ENCODE data around the gene AP1B1.

Gene AP1B1

DNA sequence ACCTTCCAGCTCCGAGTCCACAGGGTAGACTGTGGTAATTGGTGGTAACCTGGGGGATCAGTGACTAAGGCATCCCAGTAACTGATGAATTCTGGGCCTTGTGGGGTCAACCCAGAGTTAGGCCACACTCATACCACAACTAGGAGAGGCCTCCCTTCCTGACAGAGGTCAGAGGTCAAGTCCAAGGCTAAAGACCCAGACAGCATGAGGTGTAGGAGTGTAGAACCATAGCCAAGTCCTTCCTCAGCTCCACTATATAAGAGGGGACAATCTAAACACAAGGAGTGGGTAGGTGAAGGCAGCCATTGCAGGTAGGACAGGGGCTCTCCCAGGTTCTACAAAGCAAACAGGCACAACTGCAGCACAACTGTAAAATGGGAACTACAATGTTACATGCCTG is 4.6 kb downstream of the AP1B1 start:
- Histone ChIP-seq H2BK120ac (ENCODE audit: insufficient read depth, low read length, poor library complexity) (no peak overlapping the region), H3K79me1 (ENCODE audit: low read length) (peaks cover 9% of the 10 kb centered on the region), H3K36me3 (ENCODE audit: control insufficient read depth in 1 of 2, insufficient read depth in 2 of 2, low read length in 2 of 2) (no peaks in the 10 kb centered on the region), H2AFZ (ENCODE audit: insufficient read depth, low read length, poor library complexity) (no peak overlapping the region), H3K4me2 (ENCODE audit: low read length) (no peak overlapping the region), H4K8ac (ENCODE audit: low read depth, low read length) (no peak overlapping the region), H4K91ac (ENCODE audit: low read depth, low read length) (no peak overlapping the region), H3K18ac (ENCODE audit: low read length) (no peak overlapping the region), H4K12ac (ENCODE audit: low read depth, low read length) (no peak overlapping the region), H3K27me3 (ENCODE audit: insufficient read depth, low read length) (no peaks in the 10 kb centered on the region), H3K4me3 (ENCODE audit: low read depth, low read length) (no peak overlapping the region), H3K79me2 (ENCODE audit: control insufficient read depth, insufficient read depth, low read length, poor library complexity) (peaks cover 11% of the 10 kb centered on the region), H3K9me3 (ENCODE audit: insufficient read depth, low read depth, low read length) (no peaks in the 10 kb centered on the region), H3K27ac (ENCODE audit: low read depth, low read length) (no peak overlapping the region), H3K23ac (ENCODE audit: low read length) (no peak overlapping the region), H3K4ac (ENCODE audit: low read depth, low read length) (no peak overlapping the region), H3K14ac (ENCODE audit: low read length) (no peak overlapping the region), H3K4me1 (ENCODE audit: control insufficient read depth in 1 of 2, insufficient read depth in 2 of 2, low read length in 2 of 2) (peaks cover 28 to 32% of the 10 kb centered on the region in 2 experiments), H3K9ac (ENCODE audit: low read length) (no peak overlapping the region), H2AK5ac (ENCODE audit: low read length) (no peak overlapping the region), H2BK12ac (ENCODE audit: low read length) (no peak overlapping the region), H2BK5ac (ENCODE audit: low read depth, low read length, poor library complexity) (no peak overlapping the region)
- no peak for DNase-seq
- WGBS (ENCODE audit: extremely low coverage, insufficient coverage, insufficient read length): no CpG with 5 or more reads among the region's 1 CpG

GRCh38 chr22:29382580-29383302 is 5.6 kb downstream of the AP1B1 start:
- H3K27ac ChIP-seq (ENCODE audit: low read depth, low read length): no peak overlapping the region
- no peak overlapping the region for H2BK120ac ChIP-seq (ENCODE audit: insufficient read depth, low read length, poor library complexity)
- H4K8ac ChIP-seq (ENCODE audit: low read depth, low read length): no peak overlapping the region
- H3K18ac ChIP-seq (ENCODE audit: low read length): no peak overlapping the region
- H3K14ac ChIP-seq (ENCODE audit: low read length): no peak overlapping the region
- no peaks in the 10 kb centered on the region for H3K9me3 ChIP-seq (ENCODE audit: insufficient read depth, low read depth, low read length)
- DNase-seq: no peak
- H4K12ac ChIP-seq (ENCODE audit: low read depth, low read length): no peak overlapping the region
- H3K4ac ChIP-seq (ENCODE audit: low read depth, low read length): no peak overlapping the region
- no peak overlapping the region for H2BK12ac ChIP-seq (ENCODE audit: low read length)
- H3K4me2 ChIP-seq (ENCODE audit: low read length): no peak overlapping the region
- no CpG with 5 or more reads among the region's 6 CpGs for WGBS (ENCODE audit: extremely low coverage, insufficient coverage, insufficient read length)
- H2AK5ac ChIP-seq (ENCODE audit: low read length): no peak overlapping the region
- no peaks in the 10 kb centered on the region for H3K27me3 ChIP-seq (ENCODE audit: insufficient read depth, low read length)
- no peak overlapping the region for H4K91ac ChIP-seq (ENCODE audit: low read depth, low read length)
- H2AFZ ChIP-seq (ENCODE audit: insufficient read depth, low read length, poor library complexity): no peak overlapping the region
- H3K4me3 ChIP-seq (ENCODE audit: low read depth, low read length): no peak overlapping the region
- H3K9ac ChIP-seq (ENCODE audit: low read length): no peak overlapping the region
- peaks cover 33 to 36% of the 10 kb centered on the region in 2 experiments for H3K4me1 ChIP-seq (ENCODE audit: control insufficient read depth in 1 of 2, insufficient read depth in 2 of 2, low read length in 2 of 2)
- no peaks in the 10 kb centered on the region for H3K36me3 ChIP-seq (ENCODE audit: control insufficient read depth in 1 of 2, insufficient read depth in 2 of 2, low read length in 2 of 2)
- no peak overlapping the region for H3K23ac ChIP-seq (ENCODE audit: low read length)
- no peak overlapping the region for H2BK5ac ChIP-seq (ENCODE audit: low read depth, low read length, poor library complexity)
- peaks cover 5% of the 10 kb centered on the region for H3K79me1 ChIP-seq (ENCODE audit: low read length)
- H3K79me2 ChIP-seq (ENCODE audit: control insufficient read depth, insufficient read depth, low read length, poor library complexity): peaks cover 8% of the 10 kb centered on the region

GRCh38 chr22:29380856-29381255 is 7.5 kb downstream of the AP1B1 start:
- no peak overlapping the region for H3K27ac ChIP-seq (ENCODE audit: low read depth, low read length)
- H2AFZ ChIP-seq (ENCODE audit: insufficient read depth, low read length, poor library complexity): no peak overlapping the region
- H2BK12ac ChIP-seq (ENCODE audit: low read length): no peak overlapping the region
- WGBS (ENCODE audit: extremely low coverage, insufficient coverage, insufficient read length): no CpG with 5 or more reads among the region's 6 CpGs
- H4K8ac ChIP-seq (ENCODE audit: low read depth, low read length): no peak overlapping the region
- no peak overlapping the region for H3K4me2 ChIP-seq (ENCODE audit: low read length)
- H3K36me3 ChIP-seq (ENCODE audit: control insufficient read depth in 1 of 2, insufficient read depth in 2 of 2, low read length in 2 of 2): peaks cover 0 to 2% of the 10 kb centered on the region in 2 experiments
- no peak overlapping the region for H3K9ac ChIP-seq (ENCODE audit: low read length)
- H3K4ac ChIP-seq (ENCODE audit: low read depth, low read length): no peak overlapping the region
- H3K79me2 ChIP-seq (ENCODE audit: control insufficient read depth, insufficient read depth, low read length, poor library complexity): peaks cover 7% of the 10 kb centered on the region
- H4K12ac ChIP-seq (ENCODE audit: low read depth, low read length): no peak overlapping the region
- no peak overlapping the region for H2BK120ac ChIP-seq (ENCODE audit: insufficient read depth, low read length, poor library complexity)
- H3K9me3 ChIP-seq (ENCODE audit: insufficient read depth, low read depth, low read length): no peaks in the 10 kb centered on the region
- H3K23ac ChIP-seq (ENCODE audit: low read length): no peak overlapping the region
- H3K79me1 ChIP-seq (ENCODE audit: low read length): peaks cover 13% of the 10 kb centered on the region
- H3K4me1 ChIP-seq (ENCODE audit: control insufficient read depth in 1 of 2, insufficient read depth in 2 of 2, low read length in 2 of 2): peaks cover 33 to 39% of the 10 kb centered on the region in 2 experiments
- no peak overlapping the region for H3K14ac ChIP-seq (ENCODE audit: low read length)
- H3K4me3 ChIP-seq (ENCODE audit: low read depth, low read length): no peak overlapping the region
- no peaks in the 10 kb centered on the region for H3K27me3 ChIP-seq (ENCODE audit: insufficient read depth, low read length)
- H2AK5ac ChIP-seq (ENCODE audit: low read length): no peak overlapping the region
- no peak overlapping the region for H4K91ac ChIP-seq (ENCODE audit: low read depth, low read length)
- no peak overlapping the region for H2BK5ac ChIP-seq (ENCODE audit: low read depth, low read length, poor library complexity)
- DNase-seq: no peak
- peak overlapping the region; percentile 39 for H3K18ac ChIP-seq (ENCODE audit: low read length)

GRCh38 chr22:29380032-29380781 is 8.2 kb downstream of the AP1B1 start:
- Histone ChIP-seq H3K4me1 (ENCODE audit: control insufficient read depth in 1 of 2, insufficient read depth in 2 of 2, low read length in 2 of 2) (peaks cover 34 to 39% of the 10 kb centered on the region in 2 experiments), H2BK5ac (ENCODE audit: low read depth, low read length, poor library complexity) (peak overlapping the region; percentile 29), H3K79me2 (ENCODE audit: control insufficient read depth, insufficient read depth, low read length, poor library complexity) (peaks cover 6% of the 10 kb centered on the region), H3K27me3 (ENCODE audit: insufficient read depth, low read length) (no peaks in the 10 kb centered on the region), H3K4me3 (ENCODE audit: low read depth, low read length) (no peak overlapping the region), H3K4me2 (ENCODE audit: low read length) (peak overlapping the region; percentile 9), H3K27ac (ENCODE audit: low read depth, low read length) (peak overlapping the region; percentile 64), H3K9me3 (ENCODE audit: insufficient read depth, low read depth, low read length) (no peaks in the 10 kb centered on the region), H4K91ac (ENCODE audit: low read depth, low read length) (peak overlapping the region; percentile 20), H2BK120ac (ENCODE audit: insufficient read depth, low read length, poor library complexity) (peak overlapping the region; percentile 12), H3K79me1 (ENCODE audit: low read length) (peaks cover 13% of the 10 kb centered on the region), H4K8ac (ENCODE audit: low read depth, low read length) (no peak overlapping the region), H3K18ac (ENCODE audit: low read length) (peak overlapping the region; percentile 36), H2AK5ac (ENCODE audit: low read length) (peak overlapping the region; percentile 40), H2BK12ac (ENCODE audit: low read length) (peak overlapping the region; percentile 29), H3K4ac (ENCODE audit: low read depth, low read length) (no peak overlapping the region), H3K14ac (ENCODE audit: low read length) (peak overlapping the region; percentile 47), H3K23ac (ENCODE audit: low read length) (no peak overlapping the region), H3K9ac (ENCODE audit: low read length) (no peak overlapping the region), H2AFZ (ENCODE audit: insufficient read depth, low read length, poor library complexity) (no peak overlapping the region), H4K12ac (ENCODE audit: low read depth, low read length) (no peak overlapping the region), H3K36me3 (ENCODE audit: control insufficient read depth in 1 of 2, insufficient read depth in 2 of 2, low read length in 2 of 2) (peaks cover 0 to 2% of the 10 kb centered on the region in 2 experiments)
- WGBS (ENCODE audit: extremely low coverage, insufficient coverage, insufficient read length): no CpG with 5 or more reads among the region's 6 CpGs
- DNase-seq: peak; percentile 37 to 74
